OCI-LY3 (cell line): Measurements from ENCODE around the gene ZCCHC12.

Source experiments
- H2AFZ ChIP-seq: fragments of 200-600, 300-600 bp; shearing (Covaris generic); 2 replicates; pipeline ENCODE4 v1.6.0; 2014; ENCODE audit warnings: antibody characterized with exemption, low read depth, low read length
- H3K27ac ChIP-seq: fragments of 200-600, 300-600 bp; sonication (generic); 2 replicates; pipeline ENCODE4 v1.5.1; 2014; ENCODE audit warnings: mild to moderate bottlenecking, low read length, moderate library complexity, mixed read lengths
- H3K27me3 ChIP-seq: fragments of 200-600, 300-600 bp; sonication (generic); 2 replicates; pipeline ENCODE4 v1.6.1; 2014; ENCODE audit warnings: low read depth, low read length, mixed read lengths
- H3K36me3 ChIP-seq: fragments of 200-600, 300-600 bp; sonication (generic); replicated peaks from 2 replicates; pipeline ENCODE3; 2014; ENCODE audit warnings: low read depth, low read length, mixed read lengths
- H3K4me1 ChIP-seq: fragments of 300-600, 200-600 bp; sonication (generic); 2 replicates; pipeline ENCODE4 v1.6.1; 2014; ENCODE audit warnings: low read length, mixed read lengths
- H3K4me2 ChIP-seq: fragments of 200-600, 300-600 bp; sonication (generic); 2 replicates; pipeline ENCODE4 v1.6.1; 2014; ENCODE audit warnings: low read length, mixed read lengths
- H3K4me3 ChIP-seq: fragments of 300-600, 200-600 bp; sonication (generic); 2 replicates; pipeline ENCODE4 v1.5.1; 2014; ENCODE audit warnings: antibody characterized with exemption, mild to moderate bottlenecking, low read length, moderate library complexity
- H3K79me2 ChIP-seq: fragments of 300-600, 200-600 bp; shearing (Covaris generic); 2 replicates; pipeline ENCODE4 v1.6.1; 2014; ENCODE audit warnings: mild to moderate bottlenecking, low read length, mixed read lengths
- H3K9ac ChIP-seq: fragments of 300-600, 200-600 bp; shearing (Covaris generic); 2 replicates; pipeline ENCODE4 v1.6.0; 2014; ENCODE audit warnings: mild to moderate bottlenecking, low read length, moderate library complexity
- H3K9me3 ChIP-seq: fragments of 200-600, 300-600 bp; shearing (Covaris generic); 2 replicates; pipeline ENCODE4 v1.6.1; 2014; ENCODE audit warnings: low read length, mixed read lengths; ENCODE audit not compliant: insufficient read depth
- H4K20me1 ChIP-seq: fragments of 200-600, 300-600 bp; sonication (generic); 2 replicates; pipeline ENCODE4 v1.6.1; 2016; ENCODE audit warnings: low read length, mixed read lengths; ENCODE audit not compliant: insufficient read depth
- CTCF ChIP-seq: fragments of 200-600, 300-600 bp; sonication (generic); IDR thresholded peaks from 2 replicates; pipeline ENCODE4 v1.5.1; 2014; ENCODE audit warnings: antibody characterized with exemption, low read length, low read depth
- EZH2phosphoT487 ChIP-seq: fragments of 200-600 bp; shearing (Covaris generic); IDR thresholded peaks from 2 replicates; pipeline ENCODE4 v1.6.1; 2018; ENCODE audit warnings: antibody characterized with exemption, mixed run types, low read depth

Gene ZCCHC12

GRCh38 chrX:118867251-118867650 is 43.6 kb downstream of the ZCCHC12 start:
- no peak for TF ChIP-seq EZH2phosphoT487
- TF ChIP-seq CTCF: no peak
- no peaks in the 10 kb centered on the region for H3K79me2 ChIP-seq
- no peak overlapping the region for H2AFZ ChIP-seq
- no peaks in the 10 kb centered on the region for H4K20me1 ChIP-seq
- no peaks in the 10 kb centered on the region for H3K4me1 ChIP-seq
- no peak overlapping the region for H3K4me3 ChIP-seq
- H3K36me3 ChIP-seq: no peaks in the 10 kb centered on the region
- H3K27ac ChIP-seq: no peak overlapping the region
- H3K27me3 ChIP-seq: no peaks in the 10 kb centered on the region
- H3K9ac ChIP-seq: no peak overlapping the region
- no peak overlapping the region for H3K4me2 ChIP-seq
- no peaks in the 10 kb centered on the region for H3K9me3 ChIP-seq

DNA sequence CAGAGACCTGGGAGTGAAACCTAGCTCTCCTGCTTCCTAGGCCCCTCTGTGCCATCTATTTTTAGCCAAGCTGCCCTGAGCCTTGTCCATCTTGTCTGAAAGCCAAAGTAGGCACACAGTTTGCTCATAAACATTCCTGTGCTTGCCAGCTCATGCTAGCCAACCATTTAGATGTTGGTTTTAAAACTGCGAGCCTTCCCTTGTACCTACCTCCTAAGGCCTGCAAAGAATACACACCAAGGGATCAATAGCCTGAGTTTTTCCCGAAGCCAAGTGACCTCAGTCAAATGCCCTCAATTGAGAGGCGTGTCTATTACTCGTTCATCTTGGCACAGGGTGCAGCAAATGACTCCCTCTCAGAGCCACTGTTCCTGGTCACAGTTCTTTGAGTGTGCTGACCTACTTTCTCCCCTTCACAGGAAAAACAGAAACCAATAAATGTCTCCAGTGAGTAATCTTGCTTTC is 48.5 kb downstream of the ZCCHC12 start:
- H3K27ac ChIP-seq: no peak overlapping the region
- H3K4me3 ChIP-seq: no peak overlapping the region
- H3K9ac ChIP-seq: no peak overlapping the region
- H3K4me2 ChIP-seq: no peak overlapping the region
- H3K27me3 ChIP-seq: no peaks in the 10 kb centered on the region
- no peaks in the 10 kb centered on the region for H3K36me3 ChIP-seq
- no peaks in the 10 kb centered on the region for H3K9me3 ChIP-seq
- no peaks in the 10 kb centered on the region for H3K79me2 ChIP-seq
- TF ChIP-seq EZH2phosphoT487 (no peak), CTCF (no peak)
- no peaks in the 10 kb centered on the region for H4K20me1 ChIP-seq
- H2AFZ ChIP-seq: no peak overlapping the region
- no peaks in the 10 kb centered on the region for H3K4me1 ChIP-seq
